CD4-positive, alpha-beta T cell (primary cell): ENCODE data around the gene LCN1. TPM values are rescaled to one million over a fixed set of nuclear protein-coding genes. Genes with fewer than 3 reads are reported as not detected.

Source experiments
- ATAC-seq: fragments of 200-7000 bp; cut with Tn5 transposase; one replicate; pipeline ENCODE4 v1.10.0; 2022; ENCODE audit warnings: mild to moderate bottlenecking; ENCODE audit not compliant: poor library complexity
- CTCF ChIA-PET: fragments of 350-600 bp; sonication (Branson Sonifier 250); formaldehyde crosslinking; loops from one replicate; lab custom pipeline; 2021; ENCODE audit warnings: antibody characterized with exemption, inconsistent platforms; lab: Charles Lee
- POLR2A ChIA-PET: fragments of 350-600 bp; sonication (Branson Sonifier 250); formaldehyde crosslinking; loops from one replicate; lab custom pipeline; 2021; ENCODE audit warnings: antibody characterized with exemption, inconsistent platforms; lab: Charles Lee
- DNase-seq, 14 experiments: peaks; one replicate each; pipeline ENCODE4 v3.0.0-alpha.2; 2013 to 2020; ENCODE audit warnings: mixed read lengths in 2 of 14
- H3K27ac ChIP-seq, 2 donors: one replicate each; pipeline versions ENCODE4 v1.5.1 to v1.7.0; 2013; ENCODE audit warnings: low read length in 2 of 2, low read depth in 1 of 2, mild to moderate bottlenecking in 1 of 2
- H3K27me3 ChIP-seq, 2 experiments: 1 replicate in 1 of 2; 2 replicates in 1 of 2; pipeline versions ENCODE4 v1.6.1 to v1.7.0; 2013; ENCODE audit warnings: low read length in 2 of 2, control low read depth in 1 of 2, mild to moderate bottlenecking in 1 of 2, moderate library complexity in 1 of 2; ENCODE audit not compliant: insufficient read depth in 2 of 2, control insufficient read depth in 1 of 2
- H3K36me3 ChIP-seq: one replicate; pipeline ENCODE4 v1.6.1; 2013; ENCODE audit warnings: low read length, control low read depth; ENCODE audit not compliant: insufficient read depth
- H3K4me1 ChIP-seq: one replicate; pipeline ENCODE4 v1.6.1; 2013; ENCODE audit warnings: low read length, control low read depth; ENCODE audit not compliant: insufficient read depth
- H3K4me3 ChIP-seq: one replicate; pipeline ENCODE4 v1.5.1; 2013; ENCODE audit warnings: mild to moderate bottlenecking, low read length, moderate library complexity
- H3K9me3 ChIP-seq, 2 experiments: 1 replicate in 1 of 2; 2 replicates in 1 of 2; pipeline versions ENCODE4 v1.6.1 to v1.7.0; 2013; ENCODE audit warnings: low read length in 2 of 2, mild to moderate bottlenecking in 2 of 2, control low read depth in 1 of 2, moderate library complexity in 1 of 2; ENCODE audit not compliant: control insufficient read depth in 1 of 2, insufficient read depth in 1 of 2
- H3K27ac Mint-ChIP-seq: one replicate; pipeline ENCODE4 v1.8.0; 2020; ENCODE audit warnings: mixed read lengths
- H3K27me3 Mint-ChIP-seq: one replicate; pipeline ENCODE4 v1.8.0; 2021; ENCODE audit warnings: mixed read lengths
- H3K36me3 Mint-ChIP-seq: one replicate; pipeline ENCODE4 v1.8.0; 2021; ENCODE audit warnings: low read depth, mixed read lengths
- H3K4me1 Mint-ChIP-seq: one replicate; pipeline ENCODE4 v1.8.0; 2021; ENCODE audit warnings: low read depth, mixed read lengths
- H3K4me3 Mint-ChIP-seq: one replicate; pipeline ENCODE4 v1.8.0; 2020; ENCODE audit warnings: mild to moderate bottlenecking, mixed read lengths
- H3K9me3 Mint-ChIP-seq: one replicate; pipeline ENCODE4 v1.8.0; 2020; ENCODE audit warnings: mixed read lengths
- intact Hi-C, 2 experiments: fragments of 100-400 bp; cut with DNase I in 1 of 2; cut with micrococcal nuclease in 1 of 2; formaldehyde crosslinking; loops; one replicate each; pipeline versions ENCODE4 v1.15.1 to v1.9.0; 2023 to 2025; cut with DNase I, micrococcal nuclease
- total RNA-seq, 174 experiments: library from RNA in 2 of 174; stranded (reverse) in 2 of 174; gene quantifications; one replicate each; pipeline ENCODE4 v1.2.3 and lab custom pipeline; 2021 to 2026
- TF ChIP-seq, protein P1 (sequence below): fragments of 200-600 bp; IDR thresholded peaks from one replicate; pipeline ENCODE4 v1.8.0; 2022; ENCODE audit warnings: antibody characterized with exemption, mild to moderate bottlenecking

Gene LCN1
- total RNA-seq, 2 experiments from 2014 or later, result not detected

DNA sequence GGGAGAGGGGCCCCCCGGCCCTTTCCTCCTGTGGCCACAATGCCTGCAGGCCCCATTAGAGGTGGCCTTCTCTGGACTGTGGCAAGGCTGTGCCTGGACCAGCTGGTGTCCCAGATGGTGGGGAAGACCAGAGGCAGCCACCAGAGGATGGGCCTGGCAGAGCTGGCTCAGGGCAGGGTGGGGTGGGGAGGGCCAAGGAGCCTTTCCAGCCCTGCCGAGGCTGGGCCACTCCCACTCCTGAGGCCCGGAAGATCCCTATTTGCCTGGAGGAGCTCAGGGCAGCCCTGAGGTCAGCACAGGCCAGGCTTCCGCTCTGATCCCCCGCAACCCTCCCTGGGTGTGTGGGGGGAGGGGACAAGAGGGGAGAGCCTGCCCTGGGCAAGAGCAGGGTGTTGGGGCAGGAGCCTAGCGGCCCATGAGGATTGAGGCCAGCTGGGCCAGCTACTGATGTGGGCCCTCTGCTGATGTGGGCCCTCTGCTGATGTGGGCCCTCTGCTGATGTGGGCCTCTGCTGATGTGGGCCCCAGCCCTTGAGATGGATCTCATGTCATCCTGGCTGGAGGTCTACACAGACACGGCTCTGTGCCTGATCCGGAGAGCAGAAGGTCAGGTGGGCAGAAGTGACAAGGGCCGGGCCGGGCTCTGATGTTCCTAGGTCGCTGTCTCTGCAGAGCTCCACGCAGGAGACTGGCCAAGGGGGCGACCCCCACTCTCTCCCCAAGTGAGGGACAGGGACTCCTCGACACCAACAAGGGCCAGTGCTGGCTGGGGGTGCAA is 14.7 kb upstream of the LCN1 start:
- H3K9me3 Mint-ChIP-seq, result peaks cover 6% of the 10 kb centered on the region
- ChIA-PET CTCF (no interaction called here), POLR2A (no interaction called here)
- peaks cover 36% of the 10 kb centered on the region for H3K36me3 Mint-ChIP-seq
- no peaks in the 10 kb centered on the region for H3K27me3 ChIP-seq
- DNase-seq (no peak), ATAC-seq (no peak)
- peaks cover 0 to 22% of the 10 kb centered on the region in 2 experiments for H3K9me3 ChIP-seq
- TF ChIP-seq, protein P1, sequence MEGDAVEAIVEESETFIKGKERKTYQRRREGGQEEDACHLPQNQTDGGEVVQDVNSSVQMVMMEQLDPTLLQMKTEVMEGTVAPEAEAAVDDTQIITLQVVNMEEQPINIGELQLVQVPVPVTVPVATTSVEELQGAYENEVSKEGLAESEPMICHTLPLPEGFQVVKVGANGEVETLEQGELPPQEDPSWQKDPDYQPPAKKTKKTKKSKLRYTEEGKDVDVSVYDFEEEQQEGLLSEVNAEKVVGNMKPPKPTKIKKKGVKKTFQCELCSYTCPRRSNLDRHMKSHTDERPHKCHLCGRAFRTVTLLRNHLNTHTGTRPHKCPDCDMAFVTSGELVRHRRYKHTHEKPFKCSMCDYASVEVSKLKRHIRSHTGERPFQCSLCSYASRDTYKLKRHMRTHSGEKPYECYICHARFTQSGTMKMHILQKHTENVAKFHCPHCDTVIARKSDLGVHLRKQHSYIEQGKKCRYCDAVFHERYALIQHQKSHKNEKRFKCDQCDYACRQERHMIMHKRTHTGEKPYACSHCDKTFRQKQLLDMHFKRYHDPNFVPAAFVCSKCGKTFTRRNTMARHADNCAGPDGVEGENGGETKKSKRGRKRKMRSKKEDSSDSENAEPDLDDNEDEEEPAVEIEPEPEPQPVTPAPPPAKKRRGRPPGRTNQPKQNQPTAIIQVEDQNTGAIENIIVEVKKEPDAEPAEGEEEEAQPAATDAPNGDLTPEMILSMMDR, result no peak
- H3K4me3 Mint-ChIP-seq, result no peak overlapping the region
- intact Hi-C loops, result loop anchor here in 1 of 2 experiments (10.0 kb wide), 2 partner anchors 1182 to 1342 kb away; partner anchors contain the start of genes RNU6ATAC and RXRA
- H3K36me3 ChIP-seq, result peaks cover 27% of the 10 kb centered on the region
- peaks cover 26% of the 10 kb centered on the region for H3K4me1 ChIP-seq
- no peak overlapping the region for H3K27ac ChIP-seq
- H3K4me1 Mint-ChIP-seq, result peaks cover 16% of the 10 kb centered on the region
- H3K27ac Mint-ChIP-seq, result no peak overlapping the region
- H3K27me3 Mint-ChIP-seq, result no peaks in the 10 kb centered on the region
- H3K4me3 ChIP-seq, result no peak overlapping the region

DNA sequence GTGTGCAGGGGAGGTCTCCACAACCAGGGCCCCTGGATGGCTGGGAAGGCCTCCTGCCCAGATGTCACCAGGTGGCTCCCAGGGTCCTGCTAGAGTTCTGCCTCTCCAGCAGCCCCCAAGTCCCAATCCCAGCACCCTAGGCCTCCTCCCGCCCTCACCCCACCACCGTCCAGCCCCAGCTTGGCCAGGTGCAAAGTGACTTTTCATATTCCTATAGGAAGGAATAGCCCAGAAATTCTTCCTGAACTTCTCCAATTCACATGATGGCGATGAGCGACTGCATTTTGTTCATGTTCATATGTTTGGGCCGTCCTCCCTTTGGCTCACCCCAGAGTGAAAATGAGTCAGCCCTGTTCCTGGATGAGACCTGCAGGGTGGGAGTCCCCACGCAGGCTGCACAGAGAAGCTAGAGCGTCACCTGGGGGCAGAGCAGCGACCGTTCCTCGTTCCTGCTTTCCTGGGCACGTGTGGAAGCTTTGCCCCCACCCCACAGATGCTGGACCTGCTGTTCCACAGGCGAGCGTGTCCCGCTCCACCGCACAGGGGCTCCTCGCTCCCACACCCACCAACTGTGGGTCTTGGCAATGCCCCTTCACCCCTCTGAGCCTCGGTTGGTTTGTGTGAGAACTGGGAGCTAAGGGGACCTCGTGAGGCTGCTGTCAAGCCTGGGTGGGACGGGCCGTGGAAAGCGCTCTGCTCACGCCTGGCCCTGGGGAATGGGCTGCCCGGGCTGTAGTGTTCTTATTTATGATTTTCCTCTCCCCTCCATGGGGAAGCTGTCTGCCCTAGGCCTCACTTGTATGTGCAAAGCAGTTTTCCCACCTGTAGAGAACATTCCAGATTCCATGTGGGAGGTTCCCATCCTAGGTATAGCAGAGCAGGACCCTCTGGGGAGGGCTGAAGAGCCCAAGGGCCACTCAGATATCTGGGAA is 13.9 kb upstream of the LCN1 start:
- POLR2A ChIA-PET, result no interaction called here
- Histone ChIP-seq H3K27ac (no peak overlapping the region), H3K27me3 (no peaks in the 10 kb centered on the region), H3K4me1 (peaks cover 17% of the 10 kb centered on the region), H3K4me3 (no peak overlapping the region), H3K9me3 (peaks cover 0 to 22% of the 10 kb centered on the region in 2 experiments), H3K36me3 (peaks cover 23% of the 10 kb centered on the region)
- intact Hi-C loops, result loop anchor here in 1 of 2 experiments (10.0 kb wide), 2 partner anchors 1183 to 1343 kb away; partner anchors contain the start of genes RNU6ATAC and RXRA
- TF ChIP-seq, protein P1, result no peak
- Mint-ChIP-seq H3K4me3 (no peak overlapping the region), H3K36me3 (peaks cover 29% of the 10 kb centered on the region), H3K4me1 (peaks cover 10% of the 10 kb centered on the region), H3K27ac (no peak overlapping the region), H3K27me3 (no peaks in the 10 kb centered on the region), H3K9me3 (peaks cover 6% of the 10 kb centered on the region)
- ATAC-seq (no peak), DNase-seq (peak in 2 of 14 experiments; percentile 13 to 29)
- CTCF ChIA-PET, result no interaction called here

- intact Hi-C loops, result loop anchor here in 1 of 2 experiments (10.0 kb wide), 2 partner anchors 1184 to 1344 kb away; partner anchors contain the start of genes RNU6ATAC and RXRA
- peaks cover 0 to 22% of the 10 kb centered on the region in 2 experiments for H3K9me3 ChIP-seq
- peaks cover 10% of the 10 kb centered on the region for H3K4me1 Mint-ChIP-seq
- H3K4me1 ChIP-seq, result peaks cover 11% of the 10 kb centered on the region
- H3K27me3 ChIP-seq, result no peaks in the 10 kb centered on the region
- POLR2A ChIA-PET, result no interaction called here
- H3K4me3 ChIP-seq, result no peak overlapping the region
- no peak overlapping the region for H3K4me3 Mint-ChIP-seq
- H3K36me3 ChIP-seq, result peaks cover 18% of the 10 kb centered on the region
- CTCF ChIA-PET, result no interaction called here
- peaks cover 21% of the 10 kb centered on the region for H3K36me3 Mint-ChIP-seq
- no peaks in the 10 kb centered on the region for H3K27me3 Mint-ChIP-seq
- H3K27ac ChIP-seq, result no peak overlapping the region
- DNase-seq, result peak in 2 of 14 experiments; percentile 5 to 20
- ATAC-seq, result no peak
- H3K9me3 Mint-ChIP-seq, result peaks cover 6% of the 10 kb centered on the region
- H3K27ac Mint-ChIP-seq, result no peak overlapping the region
- TF ChIP-seq, protein P1, result no peak
Observed at GRCh38 chr9:135508211-135508820, 12.9 kb upstream of the LCN1 start.
